OCI-LY7 (cell line): ENCODE measurements around the gene ARHGAP4. TPM values are rescaled to one million over a fixed set of nuclear protein-coding genes. Genes with fewer than 3 reads are reported as not detected.

Experiments used
- BruUV-seq: library from RNA; stranded (reverse); fragments of 400-500 nt; replicated peaks from 2 replicates; lab custom pipeline; 2021; lab: Mats Ljungman, UMichigan
- CTCF ChIA-PET: fragments of 300-600 bp; sonication (Branson Sonifier 250); formaldehyde crosslinking; loops from one replicate; lab custom pipeline; 2022; ENCODE audit warnings: antibody characterized with exemption; ENCODE audit not compliant: unreplicated experiment; lab: Charles Lee
- POLR2A ChIA-PET: fragments of 300-600 bp; sonication (Branson Sonifier 250); formaldehyde crosslinking; loops from one replicate; lab custom pipeline; 2022; ENCODE audit warnings: antibody characterized with exemption; lab: Charles Lee
- DNase-seq: peaks from one replicate; pipeline ENCODE4 v3.0.0-alpha.2; 2015; ENCODE audit warnings: low spot score
- H2AFZ ChIP-seq: fragments of 200-600 bp; sonication (generic), shearing (Covaris generic); 2 replicates; pipeline ENCODE4 v1.6.1; 2014; ENCODE audit warnings: mild to moderate bottlenecking, antibody characterized with exemption, low read length, moderate library complexity
- H3K27ac ChIP-seq: fragments of 200-600 bp; sonication (generic); 2 replicates; pipeline ENCODE4 v1.5.1; 2014; ENCODE audit warnings: mixed run types, low read depth, mild to moderate bottlenecking, moderate library complexity, low read length, inconsistent platforms; ENCODE audit not compliant: poor library complexity, severe bottlenecking
- H3K36me3 ChIP-seq: fragments of 200-600 bp; sonication (generic); 2 replicates; pipeline ENCODE4 v1.6.1; 2014; ENCODE audit warnings: mild to moderate bottlenecking, antibody characterized with exemption, low read length, moderate library complexity, mixed read lengths; ENCODE audit not compliant: insufficient read depth
- H3K4me1 ChIP-seq: fragments of 200-600 bp; sonication (generic); 2 replicates; pipeline ENCODE4 v1.5.1; 2014; ENCODE audit warnings: mild to moderate bottlenecking, low read length; ENCODE audit not compliant: insufficient read depth, poor library complexity, severe bottlenecking
- H3K4me2 ChIP-seq: fragments of 200-600 bp; sonication (generic); 2 replicates; pipeline ENCODE4 v1.6.1; 2014; ENCODE audit warnings: mild to moderate bottlenecking, low read length
- H3K4me3 ChIP-seq: fragments of 200-600 bp; sonication (generic); 2 replicates; pipeline ENCODE4 v1.5.1; 2014; ENCODE audit warnings: mild to moderate bottlenecking, low read depth, low read length; ENCODE audit not compliant: poor library complexity, severe bottlenecking
- H3K79me2 ChIP-seq: fragments of 200-600 bp; sonication (generic); 2 replicates; pipeline ENCODE4 v1.6.1; 2016; ENCODE audit warnings: low read depth, mild to moderate bottlenecking, low read length, moderate library complexity, mixed read lengths; ENCODE audit not compliant: insufficient read depth
- H3K9me2 ChIP-seq: fragments of 200-600 bp; sonication (generic); 2 replicates; pipeline ENCODE4 v1.6.1; 2016; ENCODE audit warnings: mild to moderate bottlenecking, low read length, mixed read lengths; ENCODE audit not compliant: insufficient read depth
- H3K9me3 ChIP-seq: fragments of 200-600 bp; sonication (generic); 2 replicates; pipeline ENCODE4 v1.6.1; 2014; ENCODE audit warnings: mild to moderate bottlenecking, mixed run types, low read length, mixed read lengths
- H4K20me1 ChIP-seq: fragments of 200-600 bp; sonication (generic); 2 replicates; pipeline ENCODE4 v1.6.1; 2014; ENCODE audit warnings: mild to moderate bottlenecking, antibody characterized with exemption, low read length, moderate library complexity, mixed read lengths; ENCODE audit not compliant: insufficient read depth
- EZH2phosphoT487 ChIP-seq: fragments of 200-600 bp; sonication (generic); IDR thresholded peaks from 2 replicates; pipeline ENCODE4 v1.6.1; 2018; ENCODE audit warnings: low read depth, borderline replicate concordance, mild to moderate bottlenecking, mixed run types, antibody characterized with exemption, low read length, moderate library complexity, mixed read lengths
- intact Hi-C: fragments of 100-400 bp; cut with micrococcal nuclease; formaldehyde crosslinking; loops from one replicate; pipeline ENCODE4 v1.10.0; 2022; ENCODE audit not compliant: unreplicated experiment
- total RNA-seq, 2 experiments: library from RNA; depleted of rRNA in 1 of 2; stranded (reverse); fragments of >200 nt in 1 of 2; shearing (Covaris generic) in 1 of 2; gene quantifications; 2 replicates each; pipeline ENCODE4 v1.2.3, GENCODE V29; 2014 to 2022
- TF ChIP-seq, protein P1 (sequence below): fragments of 200-600 bp; sonication (generic); conservative IDR thresholded peaks from 2 replicates; pipeline ENCODE4 v1.5.1; 2014; ENCODE audit warnings: mild to moderate bottlenecking, antibody characterized with exemption, low read length, moderate library complexity, mixed read lengths

Gene ARHGAP4
- total RNA-seq, 2 experiments from 2014 or later, result 126 to 128 TPM

DNA sequence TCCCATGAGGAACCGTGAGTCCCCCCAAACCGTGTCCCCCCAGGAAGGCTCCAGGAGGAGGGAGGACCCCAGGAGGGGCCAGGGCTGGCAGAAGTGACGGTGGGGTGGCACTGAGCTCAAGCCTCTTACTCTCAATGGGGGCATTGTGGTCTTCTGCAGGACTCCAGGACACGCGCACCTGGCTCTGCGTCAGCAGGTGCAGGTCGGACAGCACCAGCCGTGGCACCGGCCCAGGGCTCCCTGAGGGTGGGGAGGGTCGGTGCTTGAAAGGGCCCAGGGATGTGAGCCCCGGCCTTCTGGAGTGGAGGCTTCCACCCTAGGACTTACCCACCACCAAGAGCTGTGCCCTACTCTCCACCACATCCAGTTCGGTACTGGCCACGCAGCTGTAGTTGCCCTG is 58.4 kb downstream of the ARHGAP4 start:
- H3K4me1 ChIP-seq, result no peaks in the 10 kb centered on the region
- H2AFZ ChIP-seq, result no peak overlapping the region
- POLR2A ChIA-PET, result no interaction called here
- H3K4me2 ChIP-seq, result no peak overlapping the region
- DNase-seq, result no peak
- no peak overlapping the region for H3K4me3 ChIP-seq
- H3K27ac ChIP-seq, result no peak overlapping the region
- H3K9me3 ChIP-seq, result no peaks in the 10 kb centered on the region
- no TSS peak for BruUV-seq
- intact Hi-C loops, result no loop called here
- TF ChIP-seq, protein P1, sequence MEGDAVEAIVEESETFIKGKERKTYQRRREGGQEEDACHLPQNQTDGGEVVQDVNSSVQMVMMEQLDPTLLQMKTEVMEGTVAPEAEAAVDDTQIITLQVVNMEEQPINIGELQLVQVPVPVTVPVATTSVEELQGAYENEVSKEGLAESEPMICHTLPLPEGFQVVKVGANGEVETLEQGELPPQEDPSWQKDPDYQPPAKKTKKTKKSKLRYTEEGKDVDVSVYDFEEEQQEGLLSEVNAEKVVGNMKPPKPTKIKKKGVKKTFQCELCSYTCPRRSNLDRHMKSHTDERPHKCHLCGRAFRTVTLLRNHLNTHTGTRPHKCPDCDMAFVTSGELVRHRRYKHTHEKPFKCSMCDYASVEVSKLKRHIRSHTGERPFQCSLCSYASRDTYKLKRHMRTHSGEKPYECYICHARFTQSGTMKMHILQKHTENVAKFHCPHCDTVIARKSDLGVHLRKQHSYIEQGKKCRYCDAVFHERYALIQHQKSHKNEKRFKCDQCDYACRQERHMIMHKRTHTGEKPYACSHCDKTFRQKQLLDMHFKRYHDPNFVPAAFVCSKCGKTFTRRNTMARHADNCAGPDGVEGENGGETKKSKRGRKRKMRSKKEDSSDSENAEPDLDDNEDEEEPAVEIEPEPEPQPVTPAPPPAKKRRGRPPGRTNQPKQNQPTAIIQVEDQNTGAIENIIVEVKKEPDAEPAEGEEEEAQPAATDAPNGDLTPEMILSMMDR, result no peak
- TF ChIP-seq EZH2phosphoT487, result no peak
- no peaks in the 10 kb centered on the region for H3K9me2 ChIP-seq
- CTCF ChIA-PET, result no interaction called here
- H3K79me2 ChIP-seq, result no peaks in the 10 kb centered on the region
- no peaks in the 10 kb centered on the region for H4K20me1 ChIP-seq
- no peaks in the 10 kb centered on the region for H3K36me3 ChIP-seq

DNA sequence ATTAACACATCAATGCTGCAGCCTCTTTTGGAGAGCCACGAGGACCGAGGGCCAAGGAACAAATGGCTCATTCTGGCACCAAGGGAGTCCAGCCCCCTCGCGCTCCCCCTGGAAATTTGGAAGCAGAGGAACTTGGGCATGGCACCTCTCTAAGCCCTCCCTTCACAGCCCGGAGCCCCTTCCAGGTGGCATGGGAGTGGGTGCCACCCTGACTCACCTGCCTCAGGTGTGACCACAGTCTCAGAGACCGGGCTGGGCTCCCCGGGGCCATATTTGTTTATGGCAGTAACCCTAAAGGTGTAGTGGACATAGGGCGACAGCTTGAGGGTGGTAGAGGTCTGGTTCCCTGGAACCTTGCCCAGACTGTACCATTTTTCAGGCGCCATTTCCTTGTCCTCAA is 58.9 kb downstream of the ARHGAP4 start:
- ChIA-PET POLR2A (no interaction called here), CTCF (no interaction called here)
- Histone ChIP-seq H3K4me1 (no peaks in the 10 kb centered on the region), H3K9me2 (no peaks in the 10 kb centered on the region), H3K79me2 (no peaks in the 10 kb centered on the region), H2AFZ (no peak overlapping the region), H3K36me3 (no peaks in the 10 kb centered on the region), H3K9me3 (no peaks in the 10 kb centered on the region), H3K4me2 (no peak overlapping the region), H4K20me1 (no peaks in the 10 kb centered on the region), H3K27ac (no peak overlapping the region), H3K4me3 (no peak overlapping the region)
- no TSS peak for BruUV-seq
- intact Hi-C loops, result no loop called here
- no peak for DNase-seq
- TF ChIP-seq EZH2phosphoT487, result no peak
- TF ChIP-seq, protein P1, result no peak

DNA sequence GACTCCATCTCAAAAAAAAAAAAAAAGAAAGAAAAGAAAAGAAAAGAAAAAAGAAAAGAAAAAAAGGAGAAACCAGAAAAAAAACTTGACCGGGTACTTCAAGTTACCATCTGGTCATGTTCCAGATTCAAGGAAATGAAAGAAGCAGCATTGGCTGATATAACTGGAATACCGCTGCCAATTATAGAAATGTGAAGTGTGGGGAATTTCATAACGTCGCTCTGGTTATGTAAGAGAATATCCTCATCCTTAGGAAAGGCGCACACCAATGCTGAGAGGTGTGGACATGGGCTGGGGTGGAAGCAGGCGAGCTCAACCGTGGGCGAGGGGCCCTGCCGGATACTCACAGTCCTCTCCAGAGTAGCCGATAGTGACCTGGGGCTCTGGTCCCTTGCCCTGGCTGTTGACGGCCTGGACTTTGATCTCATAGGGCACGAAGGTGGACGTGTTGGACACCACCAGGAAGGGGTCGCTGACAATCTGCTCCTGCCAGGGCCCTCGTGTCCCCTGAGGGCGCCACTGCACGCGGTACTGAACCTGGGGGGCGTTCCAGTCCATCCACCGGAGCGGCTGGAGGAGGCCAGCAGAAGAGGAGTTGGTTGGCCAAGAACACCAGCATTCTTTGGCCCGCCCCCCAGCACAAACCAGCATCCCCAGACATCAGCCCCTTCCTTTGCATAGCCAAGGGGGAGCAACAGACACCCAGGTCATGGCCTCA is 59.6 kb downstream of the ARHGAP4 start:
- TF ChIP-seq, protein P1, result no peak
- no peak for TF ChIP-seq EZH2phosphoT487
- H3K79me2 ChIP-seq, result no peaks in the 10 kb centered on the region
- H4K20me1 ChIP-seq, result no peaks in the 10 kb centered on the region
- no TSS peak for BruUV-seq
- no peak overlapping the region for H2AFZ ChIP-seq
- CTCF ChIA-PET, result no interaction called here
- no peaks in the 10 kb centered on the region for H3K4me1 ChIP-seq
- no peak overlapping the region for H3K27ac ChIP-seq
- no peak for DNase-seq
- POLR2A ChIA-PET, result no interaction called here
- H3K36me3 ChIP-seq, result no peaks in the 10 kb centered on the region
- no peak overlapping the region for H3K4me3 ChIP-seq
- H3K4me2 ChIP-seq, result no peak overlapping the region
- no peaks in the 10 kb centered on the region for H3K9me2 ChIP-seq
- intact Hi-C loops, result no loop called here
- H3K9me3 ChIP-seq, result no peaks in the 10 kb centered on the region
